Kidney (tissue), 14 donors: ENCODE results near the gene AUTS2. TPM values are rescaled to one million over a fixed set of nuclear protein-coding genes. Genes with fewer than 3 reads are reported as not detected.

Experiments
- DNase-seq, 5 donors: peaks; one replicate each; pipeline ENCODE4 v3.0.0-alpha.2; 2013 to 2020
- FAIRE-seq: peaks from 2 replicates; lab custom pipeline; 2012; peaks lifted over from hg19 to GRCh38; lab: Jason Lieb, UNC
- H3K27ac ChIP-seq, 2 donors: one replicate each; pipeline ENCODE4 v1.7.0; 2013; ENCODE audit warnings: low read depth in 2 of 2, low read length in 2 of 2, inconsistent platforms in 1 of 2
- H3K27me3 ChIP-seq: one replicate; pipeline ENCODE4 v1.7.1; 2013; ENCODE audit warnings: low read length, inconsistent platforms; ENCODE audit not compliant: control insufficient read depth, insufficient read depth
- H3K36me3 ChIP-seq, 3 donors: one replicate each; pipeline versions ENCODE4 v1.7.0 to v1.7.1; 2013; ENCODE audit warnings: low read length in 3 of 3, control low read depth in 1 of 3, inconsistent platforms in 1 of 3; ENCODE audit not compliant: insufficient read depth in 3 of 3, control insufficient read depth in 2 of 3
- H3K4me1 ChIP-seq, 3 donors: one replicate each; pipeline versions ENCODE4 v1.7.0 to v1.7.1; 2013; ENCODE audit warnings: low read length in 3 of 3, inconsistent platforms in 1 of 3, low read depth in 1 of 3; ENCODE audit not compliant: control insufficient read depth in 2 of 3, insufficient read depth in 2 of 3
- H3K4me3 ChIP-seq, 3 donors: one replicate each; pipeline versions ENCODE4 v1.7.0 to v1.8.1; 2013; ENCODE audit warnings: low read length in 3 of 3, control low read depth in 1 of 3, inconsistent platforms in 1 of 3
- H3K9ac ChIP-seq, 3 donors: one replicate each; pipeline versions ENCODE4 v1.7.0 to v1.7.1; 2013; ENCODE audit warnings: low read length in 3 of 3, control low read depth in 1 of 3, inconsistent platforms in 1 of 3
- H3K9me3 ChIP-seq, 3 donors: one replicate each; pipeline versions ENCODE4 v1.7.0 to v1.7.1; 2013; ENCODE audit warnings: low read length in 3 of 3, control low read depth in 1 of 3, inconsistent platforms in 1 of 3; ENCODE audit not compliant: control insufficient read depth in 2 of 3, insufficient read depth in 1 of 3
- intact Hi-C: fragments of 100-400 bp; cut with DNase I; formaldehyde crosslinking; loops from one replicate; pipeline ENCODE4 v1.11.1; 2022
- polyA plus RNA-seq: library from polyadenylated mRNA; stranded (reverse); fragments of 350-450 nt; fragmentation: Illumina TruSeq; extraction: RNeasy Lipid Tissue Mini Kit (QIAGEN cat#74804); gene quantifications from one replicate; pipeline ENCODE4 v1.2.3, GENCODE V29; 2014; ENCODE audit warnings: low read depth, low replicate concordance; ENCODE audit not compliant: insufficient read depth
- total RNA-seq: library from RNA; stranded (reverse); fragmentation: NEBNext Ultra II Directional; extraction: Animal tissue kit (Norgen Biotek cat#: 25700); gene quantifications from one replicate; pipeline ENCODE4 v1.2.1, GENCODE V29; 2021
- TF ChIP-seq, protein P1 (sequence below): IDR thresholded peaks from 3 replicates; pipeline ENCODE4 v1.5.1; 2012; ENCODE audit warnings: mild to moderate bottlenecking, moderate library complexity, borderline replicate concordance; ENCODE audit not compliant: insufficient read depth; ENCODE audit errors: extremely low read depth
- donor health status: control.
- donor health status: control.
- donor health status: control.
- donor health status: control.
- donor health status: control.
- donor health status: DM: yes; HTN: yes; CAD: no.
- donor health status: Normal renal cell carcinoma (clear cell type).

Gene AUTS2
- total and polyA plus RNA-seq, 2 donors from 2014 or later, result 5.2 to 33.8 TPM

DNA sequence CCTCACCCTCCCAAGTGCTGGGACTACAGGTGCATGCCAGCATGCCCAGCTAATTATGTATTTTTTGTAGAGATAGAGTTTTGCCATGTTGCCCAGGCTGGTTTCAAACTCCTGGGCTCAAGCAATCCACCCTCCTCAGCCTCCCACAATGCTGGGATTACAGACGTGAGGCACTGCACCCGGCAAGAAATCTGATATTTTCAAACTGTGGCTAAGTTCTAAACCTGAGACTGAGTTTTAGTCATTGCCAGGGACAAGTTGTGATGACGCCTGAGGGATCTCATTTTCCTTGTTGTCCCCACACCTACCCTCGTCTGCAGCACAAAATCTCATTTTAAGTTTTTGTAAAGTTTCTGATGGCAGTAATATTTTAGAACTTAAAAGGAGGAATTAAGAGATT lies 9.8 kb downstream of the AUTS2 start:
- no peak overlapping the region for H3K4me3 ChIP-seq
- no peaks in the 10 kb centered on the region for H3K36me3 ChIP-seq
- no peaks in the 10 kb centered on the region for H3K9me3 ChIP-seq
- no peaks in the 10 kb centered on the region for H3K4me1 ChIP-seq
- TF ChIP-seq, protein P1, sequence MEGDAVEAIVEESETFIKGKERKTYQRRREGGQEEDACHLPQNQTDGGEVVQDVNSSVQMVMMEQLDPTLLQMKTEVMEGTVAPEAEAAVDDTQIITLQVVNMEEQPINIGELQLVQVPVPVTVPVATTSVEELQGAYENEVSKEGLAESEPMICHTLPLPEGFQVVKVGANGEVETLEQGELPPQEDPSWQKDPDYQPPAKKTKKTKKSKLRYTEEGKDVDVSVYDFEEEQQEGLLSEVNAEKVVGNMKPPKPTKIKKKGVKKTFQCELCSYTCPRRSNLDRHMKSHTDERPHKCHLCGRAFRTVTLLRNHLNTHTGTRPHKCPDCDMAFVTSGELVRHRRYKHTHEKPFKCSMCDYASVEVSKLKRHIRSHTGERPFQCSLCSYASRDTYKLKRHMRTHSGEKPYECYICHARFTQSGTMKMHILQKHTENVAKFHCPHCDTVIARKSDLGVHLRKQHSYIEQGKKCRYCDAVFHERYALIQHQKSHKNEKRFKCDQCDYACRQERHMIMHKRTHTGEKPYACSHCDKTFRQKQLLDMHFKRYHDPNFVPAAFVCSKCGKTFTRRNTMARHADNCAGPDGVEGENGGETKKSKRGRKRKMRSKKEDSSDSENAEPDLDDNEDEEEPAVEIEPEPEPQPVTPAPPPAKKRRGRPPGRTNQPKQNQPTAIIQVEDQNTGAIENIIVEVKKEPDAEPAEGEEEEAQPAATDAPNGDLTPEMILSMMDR, result no peak
- H3K27me3 ChIP-seq, result no peaks in the 10 kb centered on the region
- H3K27ac ChIP-seq, result no peak overlapping the region
- intact Hi-C loops, result no loop called here
- FAIRE-seq (no peak), DNase-seq (no peak)
- no peak overlapping the region for H3K9ac ChIP-seq

DNA sequence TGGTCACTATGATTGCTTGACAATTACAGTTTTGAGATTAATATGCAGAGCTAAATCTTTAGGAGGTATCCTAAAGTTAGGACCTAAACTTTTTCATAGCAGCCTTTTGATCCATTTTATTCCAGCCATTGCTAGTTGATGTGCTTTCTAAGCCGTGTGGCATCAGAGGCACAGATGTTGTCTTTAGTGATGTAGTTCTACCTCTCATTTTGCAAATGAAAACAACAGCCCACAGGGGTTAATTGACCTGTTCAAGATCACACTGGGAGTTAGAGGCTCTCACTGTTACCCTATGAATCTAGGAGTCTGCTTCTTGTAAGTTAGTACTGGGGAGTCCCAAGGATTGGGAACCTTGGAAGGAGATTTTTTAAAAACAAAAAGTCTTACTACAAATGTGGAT lies 10.6 kb downstream of the AUTS2 start:
- TF ChIP-seq, protein P1, result no peak
- DNase-seq (peak in 2 of 5 donors; percentile 46 to 57), FAIRE-seq (no peak)
- Histone ChIP-seq H3K9ac (no peak overlapping the region), H3K4me1 (no peaks in the 10 kb centered on the region), H3K36me3 (no peaks in the 10 kb centered on the region), H3K4me3 (no peak overlapping the region), H3K27me3 (no peaks in the 10 kb centered on the region), H3K9me3 (no peaks in the 10 kb centered on the region), H3K27ac (no peak overlapping the region)
- intact Hi-C loops, result no loop called here

DNA sequence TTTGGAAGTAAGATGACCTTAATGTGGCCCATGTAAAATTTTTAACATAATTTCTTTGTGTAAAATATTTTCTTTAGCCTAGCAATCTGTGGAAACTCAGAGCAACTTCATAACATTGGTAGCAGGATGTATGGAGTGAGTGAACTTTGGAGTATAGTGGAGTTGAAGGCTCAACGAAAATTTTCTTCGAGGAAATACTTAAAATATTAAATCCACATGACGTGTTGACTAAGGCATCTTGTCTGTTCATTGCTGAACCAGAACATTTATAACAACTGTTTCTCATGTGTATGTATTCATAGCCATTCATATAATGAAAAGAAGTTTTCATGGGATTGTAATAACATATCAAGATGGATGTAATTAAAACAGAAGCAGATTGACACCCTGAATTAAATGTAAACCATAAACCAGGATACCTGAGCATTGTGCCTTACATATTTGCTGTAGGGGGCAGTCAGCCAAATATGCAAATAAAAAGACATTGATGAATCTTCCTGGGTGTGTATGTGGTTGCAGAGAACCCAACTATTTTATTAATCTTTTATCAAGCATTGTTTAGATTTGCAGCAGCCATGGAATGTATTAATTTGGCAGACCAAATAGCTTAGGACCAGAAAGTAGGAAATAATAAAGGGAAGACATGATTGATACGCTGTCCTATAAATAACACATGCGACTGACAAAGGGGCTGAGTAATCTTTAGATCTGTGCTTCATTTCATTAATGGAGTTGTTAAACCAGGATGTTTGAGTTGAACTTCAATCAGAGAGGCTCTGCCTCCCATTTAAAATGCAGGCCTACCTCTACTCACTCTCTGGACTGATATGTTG lies 11.5 kb downstream of the AUTS2 start:
- Histone ChIP-seq H3K4me3 (no peak overlapping the region), H3K36me3 (no peaks in the 10 kb centered on the region), H3K9me3 (no peaks in the 10 kb centered on the region), H3K27me3 (no peaks in the 10 kb centered on the region), H3K9ac (no peak overlapping the region), H3K27ac (no peak overlapping the region), H3K4me1 (no peaks in the 10 kb centered on the region)
- TF ChIP-seq, protein P1, result no peak
- intact Hi-C loops, result no loop called here
- FAIRE-seq (no peak), DNase-seq (no peak)
